GM21576 (cell line): Measurements from ENCODE around the gene LYSMD2.

Experiments used
- ATAC-seq: cut with Tn5 transposase; IDR thresholded peaks from one replicate; pipeline ENCODE4 v1.9.1; 2021; ENCODE audit warnings: mild to moderate bottlenecking, moderate library complexity; ENCODE audit not compliant: unreplicated experiment

Gene LYSMD2

GRCh38 chr15:51752888-51753287, 15.4 kb upstream of the LYSMD2 start:
- ATAC-seq: no peak

- peak; percentile 33 for ATAC-seq
These were observed 14.5 kb upstream of the LYSMD2 start for GRCh38 chr15:51751697-51752683.

- ATAC-seq: peak; percentile 65
These were observed 13.6 kb upstream of the LYSMD2 start, which contains the start of gene TMOD2 for GRCh38 chr15:51750792-51751696. Gene TMOD2 (plus strand): TSS chr15:51751597. CDS start chr15:51766442, 14,845 bp downstream.

GRCh38 chr15:51750186-51750585, 12.7 kb upstream of the LYSMD2 start:
- no peak for ATAC-seq

GRCh38 chr15:51749307-51749706, 11.9 kb upstream of the LYSMD2 start:
- ATAC-seq: no peak

GRCh38 chr15:51739061-51739712, 1.7 kb upstream of the LYSMD2 start:
- no peak for ATAC-seq

- no peak for ATAC-seq
These were observed 1.1 kb upstream of the LYSMD2 start for GRCh38 chr15:51738553-51738952.

- peak; percentile 25 for ATAC-seq
These were observed 519 bp downstream of the LYSMD2 start for GRCh38 chr15:51736751-51737521.

GRCh38 chr15:51736069-51736468, 1.4 kb downstream of the LYSMD2 start:
- no peak for ATAC-seq

- no peak for ATAC-seq
These were observed 2.0 kb downstream of the LYSMD2 start for GRCh38 chr15:51735228-51736010.

- no peak for ATAC-seq
These were observed 4.8 kb downstream of the LYSMD2 start for GRCh38 chr15:51732646-51733045.

- peak; percentile 47 for ATAC-seq
These were observed 5.7 kb downstream of the LYSMD2 start for GRCh38 chr15:51731549-51732267.

GRCh38 chr15:51727141-51727897, 10.1 kb downstream of the LYSMD2 start:
- peak; percentile 27 for ATAC-seq

- peak; percentile 70 for ATAC-seq
These were observed 11.0 kb downstream of the LYSMD2 start for GRCh38 chr15:51726302-51727073.

- ATAC-seq: no peak
These were observed 12.8 kb downstream of the LYSMD2 start for GRCh38 chr15:51724673-51725072.

GRCh38 chr15:51724199-51724598, 13.3 kb downstream of the LYSMD2 start:
- ATAC-seq: no peak
